ENCODE data around the gene IFITM5.
"Not testable (repeated sequence)": the region's sequence is repeated elsewhere in the genome, so short reads cannot be mapped to it uniquely, and the experiment has no call there.

IFITM5 gene

GRCh38 chr11:328012-328411, 28.7 kb upstream of the IFITM5 start:
- DNase-seq (ENCODE audit: low spot score) = no peak

DNA sequence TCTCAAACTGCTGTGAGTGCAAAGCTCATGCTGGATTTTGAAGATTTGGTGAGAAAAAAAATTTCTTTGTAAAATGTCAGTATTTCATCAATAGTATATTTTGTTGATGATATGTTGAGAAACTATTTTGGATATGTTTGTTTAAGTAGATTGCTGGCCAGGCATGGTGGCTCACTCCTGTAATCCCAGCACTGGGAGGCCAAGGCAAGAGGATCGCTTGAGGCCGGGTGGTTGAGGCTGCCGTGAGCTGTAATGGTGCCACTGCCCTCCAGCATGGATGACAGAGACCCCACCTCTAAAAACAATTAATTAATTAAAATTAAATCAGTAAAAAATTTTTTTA, 28.2 kb upstream of the IFITM5 start:
- DNase-seq (ENCODE audit: low spot score) = no peak

GRCh38 chr11:326842-327580, 27.7 kb upstream of the IFITM5 start:
- peak; percentile 71 for DNase-seq (ENCODE audit: low spot score)

- no peak for DNase-seq (ENCODE audit: low spot score)
These were observed 27.2 kb upstream of the IFITM5 start for GRCh38 chr11:326592-326841.

GRCh38 chr11:325796-326591, 26.7 kb upstream of the IFITM5 start:
- no peak for DNase-seq (ENCODE audit: low spot score)

DNA sequence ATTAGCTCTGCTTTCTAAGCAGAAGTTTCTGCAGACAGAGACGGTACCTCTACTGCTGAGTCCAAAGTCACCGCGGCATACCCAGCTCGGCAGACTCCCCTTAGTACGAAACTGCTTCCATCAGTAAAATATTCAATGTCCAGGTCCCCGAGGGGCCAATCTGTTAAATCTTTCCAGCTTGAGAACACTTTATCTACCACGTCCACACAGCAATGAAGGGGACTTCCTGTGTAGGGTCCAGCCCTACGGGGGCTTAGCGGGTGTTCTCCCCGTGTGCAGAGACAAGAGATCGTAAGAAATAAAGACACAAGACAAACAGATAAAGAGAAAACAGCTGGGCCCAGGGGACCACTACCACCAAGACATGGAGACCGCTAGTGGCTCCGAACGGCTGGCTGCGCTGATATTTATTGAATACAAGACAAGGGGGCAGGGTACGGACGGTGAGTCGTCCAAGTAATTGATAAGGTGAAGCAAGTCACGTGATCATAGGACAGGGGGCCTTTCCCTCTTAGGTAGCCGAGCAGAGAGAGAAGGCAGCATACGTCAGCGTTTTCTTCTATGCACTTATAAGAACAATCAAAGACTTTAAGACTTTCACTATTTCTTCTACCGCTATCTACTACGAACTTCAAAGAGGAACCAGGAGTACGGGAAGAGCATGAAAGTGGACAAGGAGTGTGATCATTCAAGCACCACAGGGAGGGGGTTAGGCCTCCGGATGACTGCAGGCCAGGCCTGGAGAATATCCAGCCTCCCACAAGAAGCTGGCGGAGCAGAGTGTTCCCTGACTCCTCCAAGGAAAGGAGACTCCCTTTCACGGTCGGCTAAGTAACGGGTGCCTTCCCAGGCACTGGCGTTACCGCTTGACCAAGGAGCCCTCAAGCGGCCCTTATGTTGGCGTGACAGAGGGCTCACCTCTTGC, 25.5 kb upstream of the IFITM5 start:
- not testable (repeated sequence) for DNase-seq (ENCODE audit: low spot score)

GRCh38 chr11:324156-324555, 24.8 kb upstream of the IFITM5 start:
- no peak for DNase-seq (ENCODE audit: low spot score)

GRCh38 chr11:319888-320273, 20.6 kb upstream of the IFITM5 start:
- DNase-seq (ENCODE audit: low spot score) = not testable (repeated sequence)

DNA sequence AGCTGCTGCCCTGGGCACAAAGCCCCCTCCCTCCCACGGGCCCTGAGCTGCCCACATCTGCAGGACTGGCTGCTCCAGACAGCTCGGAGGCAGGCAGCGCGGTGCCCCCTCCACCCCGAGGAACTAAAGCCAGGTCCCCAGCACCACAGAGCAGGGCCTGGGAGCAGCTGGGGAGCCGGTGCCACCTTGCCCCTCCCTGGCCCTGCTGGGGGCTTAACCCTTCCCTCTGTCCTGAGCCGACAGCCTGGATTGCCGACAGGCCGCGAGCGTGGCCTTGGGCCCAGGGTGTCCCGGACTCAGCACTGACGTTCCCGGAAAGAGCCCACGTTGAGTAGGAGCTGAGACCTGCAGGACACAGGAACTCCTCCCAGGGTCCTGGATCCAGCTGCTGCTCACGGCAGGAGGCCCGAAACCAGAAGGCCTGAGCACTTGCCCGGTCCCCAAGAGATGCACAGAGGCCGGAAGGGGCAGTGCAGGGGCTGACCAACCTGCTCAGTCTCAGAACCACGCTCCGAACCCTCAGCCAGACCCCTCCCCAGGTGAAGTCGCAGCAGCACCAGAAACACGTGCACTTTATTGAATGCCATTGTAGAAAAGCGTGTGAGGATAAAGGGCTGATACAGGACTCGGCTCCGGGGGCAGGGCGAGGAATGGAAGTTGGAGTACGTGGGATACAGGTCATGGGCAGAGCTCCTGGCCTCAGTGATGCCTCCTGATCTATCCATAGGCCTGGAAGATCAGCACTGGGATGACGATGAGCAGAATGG, 20.0 kb upstream of the IFITM5 start:
- peak; percentile 18 for DNase-seq (ENCODE audit: low spot score)

DNA sequence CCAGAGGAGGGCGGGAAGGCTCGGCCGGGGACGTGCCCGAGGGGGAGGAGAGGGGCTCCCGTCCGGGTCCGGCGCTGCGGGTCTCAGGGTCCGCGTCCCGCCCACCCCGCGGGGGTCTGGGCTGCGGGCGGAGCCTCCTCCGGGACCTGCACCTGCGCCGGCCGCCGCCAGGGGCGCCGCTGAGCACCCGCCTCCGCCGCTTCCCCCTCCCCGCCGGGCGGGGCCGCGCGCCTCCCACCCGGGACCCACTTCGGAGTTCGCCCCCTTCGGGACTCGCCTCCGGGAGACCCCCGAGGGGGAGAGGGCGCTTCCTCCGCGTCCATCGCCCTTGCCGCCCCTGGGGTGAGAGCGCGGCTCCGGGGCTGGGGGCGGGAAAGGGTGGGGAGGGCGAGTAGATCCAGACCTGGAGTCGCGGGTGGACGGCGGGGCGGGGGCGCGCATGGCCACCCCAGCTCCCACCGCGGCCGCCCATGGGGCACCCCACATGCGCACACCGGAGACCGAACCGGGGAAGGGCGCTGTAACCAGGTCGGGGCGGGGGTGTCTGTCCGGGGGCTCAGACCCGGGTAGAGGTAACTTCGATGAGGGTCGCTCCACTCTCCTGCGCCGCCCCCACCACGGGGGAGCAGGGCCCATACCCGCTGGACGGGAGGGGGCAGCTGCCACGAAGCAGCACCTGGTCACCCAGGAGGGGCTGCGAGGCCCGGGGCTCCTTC, 19.2 kb upstream of the IFITM5 start:
- DNase-seq (ENCODE audit: low spot score) = not testable (repeated sequence)

DNA sequence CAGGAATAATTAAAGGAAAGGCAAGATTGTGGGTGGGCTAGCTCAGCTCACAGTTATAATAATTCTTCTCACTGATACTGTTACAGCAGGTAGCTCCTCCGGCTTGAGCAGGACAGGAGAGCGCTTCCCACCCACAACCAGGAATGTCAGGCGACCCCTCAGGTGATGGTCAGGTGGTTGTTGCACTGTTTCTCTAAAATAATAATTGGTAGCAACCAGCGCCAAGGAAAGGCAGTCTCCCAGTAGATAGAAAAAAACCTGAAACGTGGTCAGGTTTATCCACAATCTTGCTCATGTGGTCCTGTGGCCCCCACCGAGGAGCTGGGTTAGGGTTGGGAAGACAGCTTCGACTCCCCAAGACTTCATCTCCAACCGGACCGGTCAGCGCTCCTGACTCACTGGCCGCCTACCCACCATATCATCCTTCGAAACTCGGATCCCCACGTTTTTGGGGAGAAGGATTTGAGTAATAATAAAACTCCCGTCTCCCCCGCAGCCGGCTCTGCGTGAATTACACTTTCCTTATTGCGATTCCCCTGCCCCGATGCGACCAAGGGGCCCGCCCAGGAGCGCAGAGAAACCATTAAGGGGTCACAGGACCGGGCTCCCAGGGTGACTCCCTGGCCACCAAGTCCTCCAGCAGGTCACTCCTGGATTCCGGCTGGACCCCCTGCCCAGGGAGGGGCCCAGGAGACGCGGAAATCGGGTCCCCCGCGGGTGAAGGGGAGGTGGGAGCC, 18.5 kb upstream of the IFITM5 start:
- DNase-seq (ENCODE audit: low spot score) = not testable (repeated sequence)

GRCh38 chr11:316891-317301, 17.6 kb upstream of the IFITM5 start:
- DNase-seq (ENCODE audit: low spot score) = no peak

DNA sequence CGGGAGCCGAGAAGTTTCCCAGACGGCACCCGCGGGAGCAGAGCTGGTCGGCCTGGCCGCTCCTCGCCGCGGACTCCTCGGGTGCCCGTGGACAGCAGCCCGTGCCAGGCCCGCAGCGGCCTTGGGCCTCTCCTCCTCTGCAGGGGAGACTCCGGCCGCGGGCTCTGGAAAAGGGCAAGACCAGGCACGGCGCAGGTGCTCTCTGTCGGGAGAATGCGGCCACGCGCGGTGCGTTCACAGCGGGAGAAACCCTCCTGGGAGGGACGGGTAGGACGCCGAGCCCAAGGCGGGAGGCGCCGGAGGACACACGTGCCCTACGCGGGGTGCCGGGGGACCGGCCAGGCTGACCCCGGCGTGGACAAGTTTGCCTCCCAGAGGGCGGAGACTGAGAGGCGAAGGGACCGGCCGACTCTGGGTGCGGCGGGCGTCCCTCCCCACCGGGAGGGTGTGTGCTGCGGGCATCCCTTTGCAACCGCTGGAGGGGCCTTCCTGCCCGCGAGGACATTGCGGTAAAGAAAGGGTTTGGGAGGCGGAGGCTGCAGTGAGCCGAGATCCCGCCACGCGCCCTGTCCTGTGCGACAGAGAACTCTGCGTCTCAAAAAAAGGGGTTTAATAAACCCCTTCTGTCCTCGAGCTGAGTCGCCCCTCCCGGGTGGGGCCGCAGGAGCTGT, 16.8 kb upstream of the IFITM5 start:
- DNase-seq (ENCODE audit: low spot score) = no peak

DNA sequence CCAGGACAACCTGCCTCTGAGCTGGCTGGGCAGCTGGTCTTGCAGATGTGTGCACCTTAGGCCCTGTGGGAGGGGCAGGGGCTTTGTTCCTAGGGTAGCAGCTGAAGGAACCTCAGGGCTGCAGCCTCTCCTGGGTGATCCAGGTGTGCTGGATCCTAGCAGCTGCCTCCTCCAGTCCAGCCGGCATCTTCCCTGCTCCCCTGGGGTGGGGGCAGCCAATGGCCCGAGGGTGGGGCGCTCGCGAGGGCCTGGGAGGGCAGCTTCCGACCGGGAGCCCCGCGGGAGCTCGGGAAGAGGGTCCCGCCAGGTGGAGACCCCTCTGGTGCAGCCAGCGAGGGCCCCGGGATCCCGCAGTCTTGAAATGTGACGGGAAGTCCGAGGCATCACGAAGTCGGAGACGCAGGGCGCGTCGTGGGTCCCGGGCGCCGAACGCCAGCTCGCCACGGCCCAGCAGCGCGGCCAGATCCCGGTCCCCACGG, 16.2 kb upstream of the IFITM5 start:
- DNase-seq (ENCODE audit: low spot score) = no peak

DNA sequence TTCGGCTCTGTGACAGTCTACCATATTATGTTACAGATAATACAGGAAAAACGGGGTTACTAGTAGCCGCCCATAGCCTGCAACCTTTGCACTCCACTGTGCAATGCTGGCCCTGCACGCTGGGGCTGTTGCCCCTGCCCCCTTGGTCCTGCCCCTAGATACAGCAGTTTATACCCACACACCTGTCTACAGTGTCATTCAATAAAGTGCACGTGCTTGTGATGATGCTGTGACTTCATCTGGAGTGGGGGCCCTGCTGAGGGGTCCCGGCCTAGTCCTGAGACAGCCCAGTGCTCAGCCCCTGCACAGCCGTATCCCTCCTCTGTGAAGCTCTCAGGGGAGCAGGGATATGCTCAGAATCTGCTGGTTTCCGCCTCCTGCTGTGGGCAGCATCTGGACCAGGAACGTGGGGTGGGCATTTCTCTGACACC, 15.7 kb upstream of the IFITM5 start:
- no peak for DNase-seq (ENCODE audit: low spot score)

GRCh38 chr11:314554-314875, 15.2 kb upstream of the IFITM5 start:
- DNase-seq (ENCODE audit: low spot score) = peak; percentile 17

- DNase-seq (ENCODE audit: low spot score) = peak; percentile 20
These were observed 14.6 kb upstream of the IFITM5 start, which contains the start of gene IFITM1 for GRCh38 chr11:313787-314553. Gene IFITM1, plus strand, starts transcription at chr11:314040. Its CDS starts 131 bp downstream, at chr11:314171.

DNA sequence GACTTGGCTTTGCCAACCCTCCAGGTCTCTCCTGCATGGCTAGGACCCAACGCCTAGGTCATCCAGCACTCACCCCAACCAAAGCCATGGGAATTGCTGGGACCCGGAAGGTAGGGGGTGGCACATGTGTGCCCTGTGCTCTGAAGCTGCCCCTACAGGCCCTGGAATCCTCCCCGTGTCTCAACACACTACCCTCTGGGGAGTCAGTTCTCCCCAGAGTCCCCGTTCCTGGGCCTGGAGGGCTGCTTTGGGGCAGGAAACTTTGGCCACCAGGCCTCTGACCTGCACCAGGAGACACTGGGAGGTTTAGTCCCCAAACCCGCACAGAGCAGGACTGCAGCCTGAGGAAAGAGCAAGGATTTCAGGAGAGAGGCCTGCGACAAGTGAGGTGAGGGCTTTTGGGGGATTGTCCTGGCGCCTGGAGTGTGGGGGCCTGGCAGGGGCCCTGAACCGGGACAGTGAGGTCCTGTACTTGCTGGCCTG, 14.0 kb upstream of the IFITM5 start:
- DNase-seq (ENCODE audit: low spot score) = no peak
